SW 1271 (cell line): ENCODE results near the gene DTX2.
"Not testable (repeated sequence)": the region's sequence is repeated elsewhere in the genome, so short reads cannot be mapped to it uniquely, and the experiment has no call there.

ENCODE experiments used
- DNase-seq, 2 experiments: peaks; one replicate each; lab custom pipeline; 2025; lab: John Stamatoyannopoulos, UW

Gene DTX2

DNA sequence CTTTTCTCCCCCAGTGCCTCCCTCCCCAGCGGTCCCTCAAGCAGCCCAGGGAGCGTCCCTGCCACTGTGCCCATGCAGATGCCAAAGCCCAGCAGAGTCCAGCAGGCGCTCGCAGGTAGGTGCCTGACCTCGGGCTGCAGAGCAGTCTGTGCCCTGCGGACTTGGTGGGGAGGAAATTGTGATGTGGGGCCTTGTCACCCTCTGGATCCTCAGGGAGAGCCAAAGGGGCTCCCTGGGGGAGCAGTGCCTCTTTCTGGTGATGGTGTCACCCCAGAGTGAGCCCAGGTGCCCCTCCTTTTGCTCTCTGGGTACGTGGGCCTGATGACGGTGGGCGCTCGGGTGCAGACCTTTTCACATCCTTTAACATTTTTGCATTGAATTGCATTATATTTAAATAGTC is 30.6 kb downstream of the DTX2 start:
- not testable (repeated sequence) for DNase-seq

DNA sequence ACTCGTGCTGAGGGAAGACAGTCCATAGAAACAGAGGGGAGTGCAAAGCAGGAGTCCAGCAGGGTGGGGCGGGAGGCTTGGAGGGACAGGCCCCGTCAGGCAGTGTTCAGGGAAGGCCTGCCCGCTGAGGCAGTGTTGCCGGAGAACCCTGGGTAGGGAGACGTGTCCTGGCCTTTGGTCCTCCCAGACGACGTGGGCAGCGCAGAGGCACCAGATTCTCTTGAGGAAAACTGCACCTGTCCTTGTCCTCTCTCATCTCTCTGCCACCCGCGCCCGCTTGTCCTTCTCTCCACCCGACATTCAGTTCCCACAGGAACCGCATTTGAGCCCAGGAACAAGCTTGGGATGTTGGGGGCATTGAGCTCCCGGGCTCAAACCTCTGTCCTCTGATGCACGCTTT is 34.2 kb downstream of the DTX2 start:
- DNase-seq, result not testable (repeated sequence)

DNA sequence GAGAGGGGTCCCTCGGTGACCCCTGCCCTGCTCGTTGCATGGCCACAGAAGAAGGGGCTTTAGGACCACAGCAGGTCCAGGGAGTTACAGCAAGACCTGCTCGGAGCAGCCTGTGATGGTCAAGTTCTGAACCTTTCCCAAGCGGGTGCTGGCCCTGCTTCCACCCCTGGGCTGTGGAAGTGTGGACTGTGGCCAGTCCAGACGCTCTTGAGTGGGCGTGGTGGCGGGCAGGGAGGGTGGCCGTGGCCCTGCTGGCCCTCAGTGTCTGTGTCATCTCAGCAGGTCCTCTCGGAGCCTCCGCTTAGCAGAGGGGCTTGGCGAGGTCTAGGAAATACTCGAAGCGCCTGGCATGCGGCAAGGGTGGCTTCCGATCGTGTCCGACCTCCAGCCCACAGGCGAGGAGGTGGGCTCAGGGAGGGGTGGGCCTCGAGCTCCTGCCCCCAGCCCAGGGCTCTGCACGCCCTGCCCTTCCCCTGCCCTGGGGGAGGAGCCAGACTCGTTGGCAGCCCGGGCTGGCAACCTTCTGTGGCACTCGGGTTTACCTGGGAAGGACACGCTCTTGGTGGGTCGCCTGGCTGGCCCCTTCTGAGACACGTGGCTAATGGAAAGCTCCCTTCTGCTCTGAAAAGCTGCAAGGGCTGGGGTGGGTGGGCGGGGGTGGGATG is 36.5 kb downstream of the DTX2 start:
- not testable (repeated sequence) for DNase-seq

DNA sequence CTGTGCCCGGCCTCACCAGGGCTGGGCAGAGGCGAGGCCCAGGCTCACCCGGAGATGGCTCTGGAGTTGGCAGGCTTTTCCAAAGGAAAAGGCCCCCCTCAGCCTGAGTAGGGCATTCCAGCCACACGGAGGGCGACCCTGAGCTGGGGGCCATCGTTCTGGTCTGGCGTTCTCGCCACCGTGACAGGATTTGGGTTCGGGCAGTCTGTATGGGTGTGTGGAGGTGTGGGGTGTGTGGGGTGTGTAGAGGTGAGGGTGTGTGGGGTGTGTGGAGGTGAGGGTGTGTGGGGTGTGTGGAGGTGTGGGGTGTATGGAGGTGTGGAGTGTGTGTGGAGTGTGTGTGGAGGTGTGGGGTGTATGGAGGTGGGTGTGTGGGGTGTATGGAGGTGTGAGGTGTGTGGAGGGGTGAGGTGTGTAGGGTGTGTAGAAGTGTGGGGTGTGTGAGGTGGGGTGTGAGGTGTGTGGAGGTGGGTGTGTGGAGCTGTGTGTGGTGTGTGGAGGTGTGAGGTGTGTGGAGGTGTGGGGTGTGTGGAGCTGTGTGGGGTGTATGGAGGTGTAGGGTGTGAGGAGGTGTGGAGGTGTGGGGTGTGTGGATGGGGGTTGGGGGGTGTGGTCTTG is 37.2 kb downstream of the DTX2 start:
- not testable (repeated sequence) for DNase-seq

DNA sequence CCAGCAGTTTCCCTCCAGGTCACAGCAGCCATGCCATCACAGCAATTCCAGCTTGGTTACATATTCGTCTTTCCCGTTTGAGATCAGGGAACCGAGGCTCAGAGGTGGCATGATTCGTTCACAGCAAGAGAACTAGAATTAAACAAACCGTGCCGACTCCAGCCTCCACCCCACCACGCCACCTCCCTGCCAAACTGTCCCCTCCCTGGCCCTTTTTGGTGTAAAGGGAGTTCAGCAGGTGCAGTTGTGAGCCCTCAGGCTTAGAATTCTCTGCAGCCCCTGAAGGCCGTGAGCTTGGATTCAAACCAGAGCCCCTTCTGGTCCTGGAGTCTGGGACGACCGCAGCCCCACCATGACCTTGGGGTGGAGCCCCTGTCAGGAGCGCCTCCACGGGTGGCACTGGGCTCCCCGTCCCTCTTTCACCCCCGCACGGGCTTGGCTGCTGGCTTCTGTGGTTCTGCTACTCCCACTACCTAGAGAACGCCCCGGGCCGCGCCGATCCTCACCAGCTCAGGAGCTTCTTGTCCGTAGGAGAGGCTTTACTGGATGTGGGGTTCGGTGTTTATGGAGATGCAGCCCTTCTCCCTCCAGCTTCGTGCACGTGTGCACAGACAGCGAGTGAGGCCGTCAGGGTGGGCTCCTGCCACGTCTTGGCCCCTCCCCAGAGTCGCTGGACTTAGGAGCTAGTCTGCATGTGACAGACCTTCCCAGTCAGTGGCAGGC is 37.9 kb downstream of the DTX2 start:
- DNase-seq, result not testable (repeated sequence)

DNA sequence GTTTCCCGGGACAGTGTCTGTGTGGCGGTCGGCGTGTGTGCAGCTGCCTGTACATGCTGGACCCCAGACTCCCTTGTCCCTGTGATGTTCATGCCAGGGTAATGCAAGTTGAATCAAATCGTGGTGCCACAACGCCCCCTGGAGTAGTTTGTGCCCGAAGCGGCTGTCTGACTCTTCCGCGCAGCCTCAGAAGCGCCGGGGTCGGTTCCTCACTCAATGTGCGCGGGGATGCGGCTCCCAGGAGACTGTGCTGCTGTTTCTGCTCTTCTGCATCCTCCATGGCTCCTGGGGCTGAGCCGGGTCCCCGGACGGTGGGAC is 38.4 kb downstream of the DTX2 start:
- DNase-seq, result not testable (repeated sequence)

DNA sequence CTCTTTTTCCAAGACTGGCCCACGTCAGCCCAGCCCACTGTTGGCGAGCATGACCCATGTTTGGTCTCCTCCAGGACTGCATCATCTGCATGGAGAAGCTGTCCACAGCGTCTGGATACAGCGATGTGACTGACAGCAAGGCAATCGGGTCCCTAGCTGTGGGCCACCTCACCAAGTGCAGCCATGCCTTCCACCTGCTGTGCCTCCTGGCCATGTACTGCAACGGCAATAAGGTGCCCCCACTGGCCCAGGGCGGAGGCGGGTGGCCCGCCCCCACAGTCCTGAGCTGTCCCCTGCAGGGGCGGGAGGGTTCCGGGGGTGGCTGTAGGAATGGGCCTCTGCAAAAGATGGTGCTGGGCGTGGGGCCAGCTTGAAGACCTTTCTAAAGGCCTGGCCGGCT is 40.7 kb downstream of the DTX2 start:
- not testable (repeated sequence) for DNase-seq

DNA sequence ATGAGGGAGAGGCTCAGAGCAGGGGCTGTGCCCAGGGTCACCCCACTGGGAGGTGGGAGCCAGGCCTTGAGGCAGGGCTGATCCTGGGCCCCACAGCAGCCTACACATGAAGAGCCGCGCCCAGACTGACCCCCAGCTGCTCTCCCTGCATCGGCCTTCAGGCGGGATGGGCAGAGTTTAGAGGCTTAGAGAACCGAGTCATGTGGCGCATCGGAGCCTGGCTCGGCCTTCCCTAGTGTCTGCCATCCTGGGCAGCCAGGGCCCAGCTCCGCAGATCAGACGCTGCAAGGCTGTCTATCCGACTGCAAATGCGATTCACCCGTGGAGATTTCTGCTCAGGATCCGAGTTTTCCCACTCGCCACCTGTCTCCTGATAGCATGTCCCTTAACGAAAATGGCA is 41.3 kb downstream of the DTX2 start:
- DNase-seq, result not testable (repeated sequence)

DNA sequence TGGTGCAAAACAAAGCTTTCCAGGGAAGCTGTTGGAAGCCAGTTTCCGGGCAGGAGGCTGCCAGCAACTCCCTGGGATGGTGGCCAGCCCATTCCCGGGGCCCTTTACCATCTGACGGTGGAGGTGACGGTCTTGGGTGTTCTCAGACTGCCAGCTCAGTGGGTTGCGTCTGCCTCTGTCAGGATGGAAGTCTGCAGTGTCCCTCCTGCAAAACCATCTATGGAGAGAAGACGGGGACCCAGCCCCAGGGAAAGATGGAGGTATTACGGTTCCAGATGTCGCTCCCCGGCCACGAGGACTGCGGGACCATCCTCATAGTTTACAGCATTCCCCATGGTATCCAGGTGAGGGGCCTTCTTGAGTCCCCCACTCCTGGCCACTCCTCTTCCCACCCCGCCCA is 41.7 kb downstream of the DTX2 start:
- not testable (repeated sequence) for DNase-seq

DNA sequence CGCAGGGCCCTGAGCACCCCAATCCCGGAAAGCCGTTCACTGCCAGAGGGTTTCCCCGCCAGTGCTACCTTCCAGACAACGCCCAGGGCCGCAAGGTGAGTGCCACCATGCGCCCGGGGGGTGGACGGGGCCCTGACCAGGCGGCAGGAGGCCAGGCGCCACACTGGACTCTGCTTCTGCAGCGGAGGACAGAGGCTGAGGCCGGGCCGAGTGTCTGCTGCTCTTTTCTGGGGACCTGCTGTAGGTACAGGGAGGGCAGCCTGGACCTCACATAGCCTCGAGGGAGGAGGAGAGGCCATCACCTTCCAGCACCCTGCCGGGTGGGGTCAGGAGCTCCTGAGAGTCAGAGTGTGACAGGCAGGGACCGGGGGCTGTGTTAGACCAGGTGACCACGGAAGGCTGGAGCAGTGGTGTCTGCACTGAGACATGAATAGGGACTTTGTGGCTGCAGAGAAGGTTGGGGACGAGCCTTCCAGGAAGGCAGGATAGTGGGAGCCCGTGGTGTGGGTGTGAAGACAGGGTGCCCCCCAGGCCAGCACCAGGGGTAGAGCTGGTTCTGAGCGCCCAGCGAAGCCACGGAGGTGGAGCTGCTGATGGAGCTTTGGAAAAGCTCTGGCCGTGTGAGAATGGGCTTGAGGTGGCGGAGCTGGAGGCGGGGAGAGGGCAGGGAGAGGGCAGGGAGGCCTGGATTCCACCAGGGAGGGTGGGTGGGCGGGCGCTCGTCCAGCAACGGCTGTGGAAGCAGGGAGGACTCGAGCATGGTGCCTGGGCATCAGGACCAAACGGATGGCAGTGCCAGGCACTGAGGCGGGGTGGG is 43.0 kb downstream of the DTX2 start:
- DNase-seq, result not testable (repeated sequence)

DNA sequence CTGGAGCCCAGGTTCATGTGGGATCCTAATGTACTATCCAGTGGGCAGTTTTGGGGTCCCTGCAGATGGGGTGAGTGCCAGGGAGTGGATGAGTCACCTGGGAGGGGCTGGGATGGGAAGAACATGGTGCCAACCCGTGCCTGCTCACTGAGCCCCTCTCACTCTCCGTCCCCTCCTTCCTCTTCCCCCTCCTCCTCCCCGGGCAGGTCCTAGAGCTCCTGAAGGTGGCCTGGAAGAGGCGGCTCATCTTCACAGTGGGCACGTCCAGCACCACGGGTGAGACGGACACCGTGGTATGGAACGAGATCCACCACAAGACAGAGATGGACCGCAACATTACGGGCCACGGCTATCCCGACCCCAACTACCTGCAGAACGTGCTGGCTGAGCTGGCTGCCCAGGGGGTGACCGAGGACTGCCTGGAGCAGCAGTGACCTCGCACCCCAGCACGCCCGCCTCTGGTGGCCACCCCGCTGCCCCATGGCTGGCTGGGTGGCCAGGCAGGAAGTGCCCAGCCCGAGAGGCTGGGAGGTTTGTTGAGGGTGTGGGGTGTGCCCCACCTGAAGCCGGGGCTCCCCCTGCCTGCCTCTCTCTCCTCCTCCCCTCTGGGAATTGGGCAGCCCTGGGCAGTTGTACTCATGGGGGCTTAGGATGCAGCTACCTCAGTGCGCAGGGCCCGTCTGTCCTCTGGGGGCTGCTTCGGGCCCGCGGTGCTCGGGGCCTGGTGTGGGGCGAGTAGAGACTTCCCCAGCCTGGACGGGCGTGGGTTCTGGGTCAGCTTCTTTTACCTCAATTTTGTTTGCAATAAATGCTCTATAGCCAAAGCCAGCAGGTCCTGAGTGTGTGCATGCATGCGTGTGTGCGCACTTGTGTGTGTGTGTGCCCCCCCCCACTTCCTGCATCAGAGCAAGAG is 43.9 kb downstream of the DTX2 start:
- no peak for DNase-seq

DNA sequence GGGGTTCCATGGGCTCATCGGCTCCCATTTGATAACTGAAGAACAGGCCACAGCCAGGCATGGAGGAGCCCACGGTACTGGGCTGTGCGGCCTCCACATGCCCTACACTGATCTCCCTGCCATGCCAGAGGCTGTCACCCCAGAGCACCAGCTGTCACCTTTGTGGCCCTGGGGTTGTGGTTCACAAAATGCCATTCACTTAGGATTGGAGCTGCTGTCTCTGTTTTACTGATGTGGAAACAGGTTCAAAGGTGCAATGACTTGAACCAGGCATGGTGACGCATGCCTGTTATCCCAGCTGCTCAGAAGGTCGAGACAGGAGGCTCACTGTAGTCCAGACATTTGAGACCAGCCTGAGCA is 44.6 kb downstream of the DTX2 start:
- no peak for DNase-seq

DNA sequence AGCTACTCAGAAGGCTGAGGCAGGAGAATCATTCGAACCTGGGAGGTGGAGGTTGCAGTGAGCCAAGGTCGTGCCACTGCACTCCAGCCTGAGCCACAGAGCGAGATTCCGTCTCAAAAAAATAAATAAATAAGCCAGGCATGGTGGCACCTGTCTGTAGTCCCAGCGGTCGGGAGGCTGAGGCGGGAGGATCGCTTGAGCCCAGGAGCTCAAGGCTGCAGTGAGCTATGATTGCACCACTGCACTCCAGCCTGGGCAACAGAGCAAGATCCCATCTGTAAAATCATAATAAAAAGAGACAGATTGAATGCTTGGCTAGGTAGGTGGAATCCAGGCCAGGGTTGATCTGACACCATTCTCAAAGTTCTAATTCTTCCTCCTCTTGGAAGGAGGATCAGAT is 45.1 kb downstream of the DTX2 start:
- DNase-seq, result not testable (repeated sequence)

DNA sequence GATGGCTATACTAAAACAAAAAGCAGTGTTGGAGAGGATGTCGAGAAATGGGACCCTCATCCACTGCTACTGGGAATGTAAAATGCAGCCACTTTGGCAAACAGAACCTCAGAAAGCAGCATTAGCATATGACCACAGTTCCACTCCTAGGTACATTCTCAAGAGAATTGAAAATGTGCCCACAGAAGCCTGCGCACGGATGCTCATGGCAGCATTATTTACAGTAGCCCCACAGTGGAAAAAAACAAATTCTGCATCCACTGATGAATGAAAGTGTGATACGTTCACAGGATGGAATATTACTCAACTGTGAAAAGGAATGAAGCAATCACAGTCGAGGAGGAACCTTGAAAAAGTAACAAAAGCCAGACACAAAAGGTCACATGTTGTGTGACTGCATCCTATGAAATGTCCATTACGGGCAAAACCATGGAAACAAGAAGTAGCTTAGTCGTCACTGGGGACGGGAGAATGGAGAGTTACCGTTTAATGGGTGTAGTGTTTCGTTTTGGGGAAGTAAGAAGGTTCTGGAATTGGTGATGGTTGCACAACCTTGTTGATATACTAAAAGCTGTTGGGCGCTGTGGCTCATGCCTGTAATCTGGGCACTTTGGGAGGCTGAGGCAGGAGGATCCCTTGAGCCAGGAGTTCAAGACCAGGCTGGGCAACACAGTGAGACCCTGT is 46.4 kb downstream of the DTX2 start:
- DNase-seq, result no peak

DNA sequence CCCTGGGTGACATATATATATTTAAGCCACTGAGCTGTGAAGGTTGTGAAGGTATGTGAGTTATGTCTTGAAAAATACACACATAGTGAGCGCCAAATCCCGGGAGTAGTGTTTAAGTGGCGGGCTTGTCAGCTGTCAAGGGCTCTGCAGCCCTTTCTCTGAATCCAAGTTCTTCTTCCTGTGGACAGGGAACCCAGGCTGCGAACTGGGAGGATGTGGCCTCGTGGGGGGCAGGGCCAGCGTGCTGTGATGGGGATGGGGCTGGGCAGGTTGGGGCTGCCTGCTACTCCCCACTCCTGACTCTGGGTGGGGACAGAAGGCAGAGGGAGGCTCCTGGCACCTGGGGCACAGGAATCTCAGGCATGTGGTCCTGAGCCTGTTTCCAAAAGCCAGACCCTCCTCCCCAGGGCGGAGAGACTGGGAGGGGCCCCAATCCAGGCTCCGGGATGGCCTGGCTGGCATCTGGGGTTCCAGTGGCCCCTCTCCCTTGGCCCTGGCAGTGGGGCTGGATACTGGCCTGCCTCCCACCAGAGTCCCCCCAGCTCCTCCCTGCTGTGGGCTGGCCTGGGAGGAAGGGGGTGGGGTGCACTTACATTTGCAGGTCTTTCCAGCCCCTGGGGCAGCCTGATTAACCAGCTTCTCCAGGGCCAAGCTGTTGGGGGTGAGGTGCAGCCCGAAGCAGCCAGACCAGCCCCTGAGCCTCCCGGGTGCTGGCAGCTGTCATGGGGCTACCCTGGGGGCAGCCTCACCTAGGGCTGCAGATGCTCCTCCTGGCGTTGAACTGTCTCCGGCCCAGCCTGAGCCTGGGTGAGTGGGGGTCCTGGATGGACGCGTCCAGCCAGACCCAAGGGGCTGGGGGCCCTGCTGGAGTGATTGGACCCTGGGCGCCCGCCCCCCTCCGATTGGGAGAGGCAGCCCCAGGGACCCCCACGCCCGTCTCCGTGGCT is 48.7 kb downstream of the DTX2 start, which contains the start of gene UPK3B:
Gene UPK3B, plus strand, starts transcription at position 622 of the 947 bp plus-strand sequence. Its CDS starts 101 bp downstream, at position 723.
- DNase-seq, result no peak

DNA sequence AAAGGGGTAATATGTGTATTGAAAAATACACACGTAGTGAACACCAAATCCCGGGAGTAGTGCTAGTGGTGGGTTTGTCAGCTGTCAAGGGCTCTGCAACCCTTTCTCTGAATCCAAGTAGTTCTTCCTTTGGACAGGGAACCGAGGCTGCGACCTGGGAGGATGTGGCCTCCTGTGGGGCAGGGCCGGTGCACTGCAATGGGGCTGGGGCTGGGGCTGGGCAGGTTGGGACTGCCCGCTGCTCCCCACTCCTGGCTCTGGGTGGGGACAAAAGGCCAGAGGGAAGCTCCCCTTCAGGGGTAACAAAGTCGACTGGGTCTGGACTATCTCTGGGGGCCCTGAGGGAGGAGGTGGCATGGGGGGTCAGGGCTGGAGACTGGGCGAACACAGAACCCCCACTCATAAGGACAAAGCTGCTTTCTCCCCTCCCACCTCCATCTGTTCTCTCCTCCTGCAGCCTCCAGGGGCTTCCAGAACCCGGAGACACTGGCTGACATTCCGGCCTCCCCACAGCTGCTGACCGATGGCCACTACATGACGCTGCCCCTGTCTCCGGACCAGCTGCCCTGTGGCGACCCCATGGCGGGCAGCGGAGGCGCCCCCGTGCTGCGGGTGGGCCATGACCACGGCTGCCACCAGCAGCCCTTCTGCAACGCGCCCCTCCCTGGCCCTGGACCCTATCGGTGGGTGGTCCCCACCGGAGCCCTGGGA is 49.8 kb downstream of the DTX2 start:
- not testable (repeated sequence) for DNase-seq

DNA sequence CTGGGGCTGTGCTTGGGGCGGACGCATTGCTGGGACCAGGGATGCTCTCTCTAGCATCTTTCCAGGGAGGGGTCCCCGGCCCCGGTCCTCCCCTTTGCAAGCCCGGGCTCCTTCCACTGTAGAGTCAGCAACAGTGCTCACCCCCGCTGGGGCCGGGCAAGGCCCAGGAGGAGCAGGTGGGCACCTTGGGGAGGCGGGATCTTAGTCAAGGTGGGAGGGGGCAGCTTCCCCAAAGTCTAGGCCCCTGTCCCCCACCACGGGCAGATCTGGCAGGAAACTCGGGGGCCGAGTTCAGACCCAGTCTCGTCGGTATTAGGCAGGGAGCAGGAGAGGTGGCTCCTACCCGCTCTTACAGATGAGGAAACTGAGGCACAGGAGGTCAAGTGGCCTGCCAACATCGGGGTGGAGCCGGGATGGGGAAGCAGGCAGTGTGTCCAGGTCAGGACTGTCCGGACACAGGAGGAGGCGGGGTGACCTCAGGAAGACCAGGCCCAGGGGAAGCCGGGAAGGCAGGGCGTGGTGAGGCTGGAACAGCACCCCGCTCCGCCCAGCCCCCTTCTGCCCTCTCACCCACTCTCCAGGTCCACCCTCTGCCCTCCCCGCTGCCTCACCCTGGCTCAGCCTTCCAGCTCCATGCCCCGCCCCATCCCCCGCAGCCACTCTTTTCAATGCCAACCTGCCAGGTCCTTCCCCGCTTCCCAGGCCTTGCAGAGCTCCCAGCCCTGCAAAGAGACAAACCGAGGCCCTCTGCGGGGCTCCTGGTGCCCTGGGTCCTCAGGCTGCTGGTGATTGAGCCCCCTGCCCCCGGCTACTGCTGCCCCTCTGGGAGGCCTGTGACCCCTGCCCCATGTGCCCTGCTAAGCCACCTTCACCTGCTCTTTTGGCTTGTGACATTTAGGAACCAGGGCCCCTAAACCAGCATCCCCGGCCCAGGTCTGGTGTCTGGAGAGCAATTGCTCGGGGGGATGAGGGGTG is 50.7 kb downstream of the DTX2 start:
- DNase-seq, result not testable (repeated sequence)
